NCI-H1092 (cell line): ENCODE results near the gene MAPK13.

ENCODE experiments used
- DNase-seq: peaks from one replicate; lab custom pipeline; 2025; lab: John Stamatoyannopoulos, UW

The MAPK13 gene

GRCh38 chr6:36149476-36149875 is 19.2 kb downstream of the MAPK13 start:
- DNase-seq, result no peak

- no peak for DNase-seq
These were observed 20.0 kb downstream of the MAPK13 start for GRCh38 chr6:36150283-36150682.

GRCh38 chr6:36154286-36154685 is 24.0 kb downstream of the MAPK13 start:
- DNase-seq, result no peak

- DNase-seq, result no peak
These were observed 25.3 kb downstream of the MAPK13 start for GRCh38 chr6:36155662-36156061.

GRCh38 chr6:36160147-36160760 is 29.9 kb downstream of the MAPK13 start:
- DNase-seq, result no peak

GRCh38 chr6:36169023-36170007 is 39.0 kb downstream of the MAPK13 start:
- DNase-seq, result no peak

GRCh38 chr6:36170704-36171103 is 40.4 kb downstream of the MAPK13 start:
- DNase-seq, result no peak

- no peak for DNase-seq
These were observed 41.3 kb downstream of the MAPK13 start for GRCh38 chr6:36171573-36171972.

GRCh38 chr6:36177166-36177565 is 46.9 kb downstream of the MAPK13 start:
- DNase-seq, result no peak

- no peak for DNase-seq
These were observed 48.2 kb downstream of the MAPK13 start for GRCh38 chr6:36178544-36178943.

- DNase-seq, result no peak
These were observed 49.8 kb downstream of the MAPK13 start for GRCh38 chr6:36180126-36180525.

GRCh38 chr6:36184311-36184710 is 54.0 kb downstream of the MAPK13 start:
- DNase-seq, result no peak

- DNase-seq, result no peak
These were observed 55.9 kb downstream of the MAPK13 start for GRCh38 chr6:36186199-36186598.

GRCh38 chr6:36187446-36187845 is 57.1 kb downstream of the MAPK13 start:
- no peak for DNase-seq
